Esophagus squamous epithelium (tissue), 5 donors: ENCODE results near the gene COX19. TPM values are rescaled to one million over a fixed set of nuclear protein-coding genes. Genes with fewer than 3 reads are reported as not detected.
"Not testable (repeated sequence)": the region's sequence is repeated elsewhere in the genome, so short reads cannot be mapped to it uniquely, and the experiment has no call there.

Source experiments
- DNase-seq: peaks from one replicate; lab custom pipeline; 2025; lab: John Stamatoyannopoulos, UW
- H3K27ac ChIP-seq, 4 donors: fragments of 200-600 bp; sonication (generic); one replicate each; pipeline ENCODE4 v1.5.1; 2016 to 2019; ENCODE audit warnings: mild to moderate bottlenecking in 1 of 4
- H3K27me3 ChIP-seq, 4 donors: fragments of 200-600 bp; sonication (generic); 1 replicate in 3 of 4; 2 replicates in 1 of 4; pipeline versions ENCODE4 v1.5.1 to v1.6.0; 2017 to 2021; ENCODE audit warnings: antibody characterized with exemption in 1 of 4
- H3K36me3 ChIP-seq, 3 donors: fragments of 200-600 bp; sonication (generic); one replicate each; pipeline ENCODE4 v1.5.1; 2016 to 2019
- H3K4me1 ChIP-seq, 3 donors: fragments of 200-600 bp; sonication (generic); one replicate each; pipeline ENCODE4 v1.5.1; 2017 to 2019
- H3K4me3 ChIP-seq, 4 donors: fragments of 200-600 bp; sonication (generic); 1 replicate in 3 of 4; 2 replicates in 1 of 4; pipeline ENCODE4 v1.5.1; 2016 to 2019; ENCODE audit warnings: mild to moderate bottlenecking in 2 of 4, moderate library complexity in 1 of 4
- H3K9me3 ChIP-seq, 3 donors: fragments of 200-600 bp; sonication (generic); one replicate each; pipeline ENCODE4 v1.5.1; 2016 to 2019
- CTCF ChIP-seq, 6 experiments: fragments of 450-650 bp in 4 of 6; fragments of 200-600 bp in 2 of 6; sonication (generic) in 2 of 6; IDR thresholded peaks; one replicate each; pipeline ENCODE4 v1.5.1; 2016 to 2019; ENCODE audit warnings: antibody characterized with exemption in 6 of 6, mild to moderate bottlenecking in 4 of 6, moderate library complexity in 4 of 6
- POLR2A ChIP-seq, 4 donors: fragments of 450-650 bp; IDR thresholded peaks; one replicate each; pipeline ENCODE4 v1.6.1; 2017; ENCODE audit warnings: antibody characterized with exemption in 4 of 4, mild to moderate bottlenecking in 4 of 4, moderate library complexity in 3 of 4
- WGBS, 2 donors: methylation state at CpG; one replicate each; pipeline ENCODE4 v1.1.5; 2018; 5-methylcytosine and 5-hydroxymethylcytosine counted together
- intact Hi-C: fragments of 100-400 bp; cut with DNase I; formaldehyde crosslinking; loops from one replicate; pipeline ENCODE4 v1.15.0; 2022
- total RNA-seq, 4 donors: library from RNA; depleted of rRNA; stranded (reverse); fragments of >200 nt; gene quantifications; one replicate each; pipeline ENCODE4 v1.1.0, GENCODE V29; 2016
- donor health status: DM: yes; HTN: yes; CAD: no.

COX19 gene
- total RNA-seq, 4 donors from 2014 or later: 4.0 to 13.0 (median 6.9) TPM

- no peak for DNase-seq
Observed at GRCh38 chr7:925601-926000, 49.7 kb downstream of the COX19 start.

GRCh38 chr7:924541-925231, 50.7 kb downstream of the COX19 start:
- H3K27me3 ChIP-seq: no peaks in the 10 kb centered on the region
- no peak for DNase-seq
- no peak for TF ChIP-seq CTCF (IDR thresholded peaks at IDR 0.05)
- no peak for TF ChIP-seq POLR2A (IDR thresholded peaks at IDR 0.05)
- no peaks in the 10 kb centered on the region for H3K36me3 ChIP-seq
- WGBS, 2 donors: 50 to 67% methylated on average over 7 to 16 of the region's 24 CpGs
- H3K4me1 ChIP-seq: peaks cover 0 to 57% (median 0%) of the 10 kb centered on the region in 3 donors
- H3K27ac ChIP-seq: no peak overlapping the region
- H3K9me3 ChIP-seq: no peaks in the 10 kb centered on the region
- intact Hi-C loops: no loop called here
- H3K4me3 ChIP-seq: peak overlapping the region in 1 of 4 donors; percentile 15

More at GRCh38 chr7:925601-926000, 49.7 kb downstream of the COX19 start:
- Histone ChIP-seq H3K9me3 (no peaks in the 10 kb centered on the region), H3K4me3 (no peak overlapping the region), H3K36me3 (no peaks in the 10 kb centered on the region), H3K4me1 (peaks cover 0 to 57% (median 0%) of the 10 kb centered on the region in 3 donors), H3K27me3 (no peaks in the 10 kb centered on the region), H3K27ac (peak overlapping the region in 2 of 4 donors; percentile 10 to 17)
- 73 to 80% methylated on average over 1 to 3 of the region's 18 CpGs for WGBS, 2 donors
- no peak for TF ChIP-seq POLR2A (IDR thresholded peaks at IDR 0.05)
- TF ChIP-seq CTCF (IDR thresholded peaks at IDR 0.05): no peak
- intact Hi-C loops: no loop called here

- H3K27ac ChIP-seq, H3K9me3 ChIP-seq, H3K36me3 ChIP-seq, H3K27me3 ChIP-seq, DNase-seq, intact Hi-C loops: not testable (repeated sequence)
- WGBS, 2 donors: no CpG with 5 or more reads among the region's 25 CpGs
- Histone ChIP-seq H3K4me1 (peaks cover 0 to 55% (median 0%) of the 10 kb centered on the region in 3 donors), H3K4me3 (peak overlapping the region in 2 of 4 donors; percentile 30 to 52)
Observed at GRCh38 chr7:924042-924441, 51.3 kb downstream of the COX19 start.

- Histone ChIP-seq H3K4me3 (peak overlapping the region in 3 of 4 donors; percentile 22 to 52 (median 30)), H3K27me3 (no peaks in the 10 kb centered on the region), H3K27ac (peak overlapping the region; percentile 49 to 84 (median 68)), H3K9me3 (no peaks in the 10 kb centered on the region), H3K36me3 (peaks cover 0 to 5% (median 0%) of the 10 kb centered on the region in 3 donors), H3K4me1 (peaks cover 0 to 49% (median 0%) of the 10 kb centered on the region in 3 donors)
- intact Hi-C loops: no loop called here
- TF ChIP-seq POLR2A (IDR thresholded peaks at IDR 0.05) (peak in 1 of 4 donors; percentile 33), CTCF (IDR thresholded peaks at IDR 0.05) (no peak)
- no CpG with 5 or more reads among the region's 40 CpGs for WGBS, 2 donors
- DNase-seq: peak; percentile 63
Observed at GRCh38 chr7:923108-924041, 52.0 kb downstream of the COX19 start.

GRCh38 chr7:922334-923107, 52.8 kb downstream of the COX19 start:
- DNase-seq: no peak
- WGBS, 2 donors: 54 to 59% methylated on average over 9 to 13 of the region's 29 CpGs
- intact Hi-C loops: no loop called here
- peaks cover 0 to 5% (median 0%) of the 10 kb centered on the region in 3 donors for H3K36me3 ChIP-seq
- H3K27me3 ChIP-seq: no peaks in the 10 kb centered on the region
- peak overlapping the region; percentile 36 to 78 (median 54) for H3K27ac ChIP-seq
- no peaks in the 10 kb centered on the region for H3K9me3 ChIP-seq
- peak overlapping the region in 2 of 4 donors; percentile 30 to 52 for H3K4me3 ChIP-seq
- H3K4me1 ChIP-seq: peaks cover 0 to 46% (median 0%) of the 10 kb centered on the region in 3 donors
- TF ChIP-seq POLR2A (IDR thresholded peaks at IDR 0.05) (no peak), CTCF (IDR thresholded peaks at IDR 0.05) (no peak)
